Stimulated activated naive B cell treated with anti-CD40 and anti-IgM and Interleukin-4, amounts not matched to agents 10 μg/mL and 1 μg/mL and 100 μg/mL, for 72 hours (primary cell): Measurements from ENCODE around the gene GRID2.

Source experiments
- ATAC-seq, 2 donors: fragments of 150-1000 bp; cut with Tn5 transposase; replicated peaks; 2 replicates each; pipeline ENCODE4 v1.10.0; 2021; ENCODE audit warnings: moderate library complexity in 1 of 2
- DNase-seq: peaks from one replicate; pipeline ENCODE4 v3.0.0; 2021
- H3K27ac Mint-ChIP-seq: one replicate; pipeline ENCODE4 v1.8.0; 2022; ENCODE audit warnings: mild to moderate bottlenecking, mixed read lengths
- H3K27me3 Mint-ChIP-seq, 2 donors: one replicate each; pipeline ENCODE4 v1.8.0; 2022; ENCODE audit warnings: mixed read lengths in 2 of 2
- H3K36me3 Mint-ChIP-seq, 2 donors: one replicate each; pipeline ENCODE4 v1.8.0; 2022; ENCODE audit warnings: mixed read lengths in 2 of 2, mild to moderate bottlenecking in 1 of 2
- H3K4me1 Mint-ChIP-seq, 2 donors: one replicate each; pipeline ENCODE4 v1.8.0; 2022; ENCODE audit warnings: mixed read lengths in 2 of 2, mild to moderate bottlenecking in 1 of 2
- H3K4me3 Mint-ChIP-seq, 2 donors: one replicate each; pipeline ENCODE4 v1.8.0; 2022; ENCODE audit warnings: mild to moderate bottlenecking in 2 of 2, mixed read lengths in 2 of 2, moderate library complexity in 1 of 2
- H3K9me3 Mint-ChIP-seq, 2 donors: one replicate each; pipeline ENCODE4 v1.8.0; 2022; ENCODE audit warnings: mixed read lengths in 2 of 2, mild to moderate bottlenecking in 1 of 2

The GRID2 gene

GRCh38 chr4:92840880-92841279 lies 537.1 kb downstream of the GRID2 start:
- no peak for ATAC-seq
- no peak for DNase-seq
- Mint-ChIP-seq H3K36me3 (no peaks in the 10 kb centered on the region), H3K4me1 (no peaks in the 10 kb centered on the region), H3K27ac (no peak overlapping the region), H3K9me3 (peaks cover 1 to 4% of the 10 kb centered on the region in 2 donors), H3K27me3 (no peaks in the 10 kb centered on the region), H3K4me3 (no peak overlapping the region)

GRCh38 chr4:92843784-92844183 lies 540.0 kb downstream of the GRID2 start:
- H3K4me1 Mint-ChIP-seq, result no peaks in the 10 kb centered on the region

GRCh38 chr4:92847026-92847425 lies 543.3 kb downstream of the GRID2 start:
- Mint-ChIP-seq H3K27ac (no peak overlapping the region), H3K36me3 (no peaks in the 10 kb centered on the region), H3K9me3 (peaks cover 0 to 1% of the 10 kb centered on the region in 2 donors), H3K4me1 (no peaks in the 10 kb centered on the region), H3K27me3 (no peaks in the 10 kb centered on the region), H3K4me3 (no peak overlapping the region)
- DNase-seq (no peak), ATAC-seq (no peak)

More at GRCh38 chr4:92843784-92844183, 540.0 kb downstream of the GRID2 start:
- no peak for ATAC-seq
- Mint-ChIP-seq H3K27me3 (no peaks in the 10 kb centered on the region), H3K36me3 (no peaks in the 10 kb centered on the region), H3K27ac (no peak overlapping the region), H3K4me3 (no peak overlapping the region), H3K9me3 (peaks cover 3 to 4% of the 10 kb centered on the region in 2 donors)
- no peak for DNase-seq

- H3K4me3 Mint-ChIP-seq, result no peak overlapping the region
- no peaks in the 10 kb centered on the region for H3K4me1 Mint-ChIP-seq
- H3K9me3 Mint-ChIP-seq, result no peaks in the 10 kb centered on the region
- no peak overlapping the region for H3K27ac Mint-ChIP-seq
- DNase-seq (no peak), ATAC-seq (no peak)
- no peaks in the 10 kb centered on the region for H3K27me3 Mint-ChIP-seq
- H3K36me3 Mint-ChIP-seq, result no peaks in the 10 kb centered on the region
Measured at GRCh38 chr4:92862509-92862908, 558.7 kb downstream of the GRID2 start.

GRCh38 chr4:92864096-92864495 lies 560.3 kb downstream of the GRID2 start:
- H3K9me3 Mint-ChIP-seq, result no peaks in the 10 kb centered on the region
- no peaks in the 10 kb centered on the region for H3K4me1 Mint-ChIP-seq
- ATAC-seq (no peak), DNase-seq (no peak)
- no peaks in the 10 kb centered on the region for H3K36me3 Mint-ChIP-seq
- no peak overlapping the region for H3K27ac Mint-ChIP-seq
- H3K4me3 Mint-ChIP-seq, result no peak overlapping the region
- H3K27me3 Mint-ChIP-seq, result no peaks in the 10 kb centered on the region

GRCh38 chr4:92872604-92873003 lies 568.8 kb downstream of the GRID2 start:
- no peak overlapping the region for H3K4me3 Mint-ChIP-seq
- H3K27ac Mint-ChIP-seq, result no peak overlapping the region
- H3K27me3 Mint-ChIP-seq, result no peaks in the 10 kb centered on the region
- DNase-seq (no peak), ATAC-seq (no peak)
- H3K9me3 Mint-ChIP-seq, result no peaks in the 10 kb centered on the region
- H3K36me3 Mint-ChIP-seq, result no peaks in the 10 kb centered on the region
- no peaks in the 10 kb centered on the region for H3K4me1 Mint-ChIP-seq

- Mint-ChIP-seq H3K4me1 (no peaks in the 10 kb centered on the region), H3K36me3 (no peaks in the 10 kb centered on the region), H3K9me3 (peaks cover 4% of the 10 kb centered on the region in 2 donors), H3K27me3 (no peaks in the 10 kb centered on the region), H3K27ac (no peak overlapping the region), H3K4me3 (no peak overlapping the region)
- DNase-seq (no peak), ATAC-seq (no peak)
Measured at GRCh38 chr4:92885632-92886031, 581.9 kb downstream of the GRID2 start.

- Mint-ChIP-seq H3K36me3 (no peaks in the 10 kb centered on the region), H3K9me3 (peaks cover 1 to 4% of the 10 kb centered on the region in 2 donors), H3K27me3 (no peaks in the 10 kb centered on the region), H3K4me1 (no peaks in the 10 kb centered on the region), H3K27ac (no peak overlapping the region), H3K4me3 (no peak overlapping the region)
- no peak for ATAC-seq
- no peak for DNase-seq
Measured at GRCh38 chr4:92952426-92952825, 648.7 kb downstream of the GRID2 start.

- no peaks in the 10 kb centered on the region for H3K4me1 Mint-ChIP-seq
- DNase-seq (no peak), ATAC-seq (no peak)
- no peak overlapping the region for H3K27ac Mint-ChIP-seq
- no peaks in the 10 kb centered on the region for H3K36me3 Mint-ChIP-seq
- no peak overlapping the region for H3K4me3 Mint-ChIP-seq
- peaks cover 1 to 5% of the 10 kb centered on the region in 2 donors for H3K9me3 Mint-ChIP-seq
- H3K27me3 Mint-ChIP-seq, result no peaks in the 10 kb centered on the region
Measured at GRCh38 chr4:92952897-92953296, 649.1 kb downstream of the GRID2 start.

- no peaks in the 10 kb centered on the region for H3K4me1 Mint-ChIP-seq
- no peak for ATAC-seq
- no peak overlapping the region for H3K27ac Mint-ChIP-seq
- H3K4me3 Mint-ChIP-seq, result no peak overlapping the region
- no peaks in the 10 kb centered on the region for H3K36me3 Mint-ChIP-seq
- H3K9me3 Mint-ChIP-seq, result peaks cover 1 to 5% of the 10 kb centered on the region in 2 donors
- H3K27me3 Mint-ChIP-seq, result no peaks in the 10 kb centered on the region
- no peak for DNase-seq
Measured at GRCh38 chr4:92953462-92953861, 649.7 kb downstream of the GRID2 start.

- Mint-ChIP-seq H3K4me3 (no peak overlapping the region), H3K27me3 (no peaks in the 10 kb centered on the region), H3K4me1 (no peaks in the 10 kb centered on the region), H3K36me3 (no peaks in the 10 kb centered on the region), H3K9me3 (peaks cover 8% of the 10 kb centered on the region in 2 donors), H3K27ac (no peak overlapping the region)
- DNase-seq (no peak), ATAC-seq (no peak)
Measured at GRCh38 chr4:92961881-92962280, 658.1 kb downstream of the GRID2 start.

GRCh38 chr4:92962831-92963230 lies 659.1 kb downstream of the GRID2 start:
- Mint-ChIP-seq H3K4me3 (no peak overlapping the region), H3K9me3 (peaks cover 3 to 6% of the 10 kb centered on the region in 2 donors), H3K27me3 (no peaks in the 10 kb centered on the region), H3K36me3 (no peaks in the 10 kb centered on the region), H3K4me1 (no peaks in the 10 kb centered on the region), H3K27ac (no peak overlapping the region)
- DNase-seq (no peak), ATAC-seq (no peak)

GRCh38 chr4:92968556-92968955 lies 664.8 kb downstream of the GRID2 start:
- DNase-seq (no peak), ATAC-seq (no peak)
- Mint-ChIP-seq H3K4me3 (no peak overlapping the region), H3K9me3 (no peaks in the 10 kb centered on the region), H3K27ac (no peak overlapping the region), H3K27me3 (no peaks in the 10 kb centered on the region), H3K4me1 (no peaks in the 10 kb centered on the region), H3K36me3 (no peaks in the 10 kb centered on the region)

- Mint-ChIP-seq H3K27ac (no peak overlapping the region), H3K36me3 (no peaks in the 10 kb centered on the region), H3K4me3 (no peak overlapping the region), H3K9me3 (no peaks in the 10 kb centered on the region), H3K4me1 (no peaks in the 10 kb centered on the region), H3K27me3 (no peaks in the 10 kb centered on the region)
- no peak for ATAC-seq
- DNase-seq, result no peak
Measured at GRCh38 chr4:92968996-92969395, 665.2 kb downstream of the GRID2 start.

- Mint-ChIP-seq H3K9me3 (no peaks in the 10 kb centered on the region), H3K4me3 (no peak overlapping the region), H3K36me3 (no peaks in the 10 kb centered on the region), H3K27me3 (no peaks in the 10 kb centered on the region), H3K27ac (no peak overlapping the region), H3K4me1 (no peaks in the 10 kb centered on the region)
- no peak for ATAC-seq
- DNase-seq, result no peak
Measured at GRCh38 chr4:92969650-92970379, 666.0 kb downstream of the GRID2 start.

- no peaks in the 10 kb centered on the region for H3K4me1 Mint-ChIP-seq
- H3K9me3 Mint-ChIP-seq, result no peaks in the 10 kb centered on the region
- H3K36me3 Mint-ChIP-seq, result no peaks in the 10 kb centered on the region
- ATAC-seq (no peak), DNase-seq (no peak)
- no peak overlapping the region for H3K4me3 Mint-ChIP-seq
- H3K27me3 Mint-ChIP-seq, result no peaks in the 10 kb centered on the region
- H3K27ac Mint-ChIP-seq, result no peak overlapping the region
Measured at GRCh38 chr4:92970996-92971395, 667.2 kb downstream of the GRID2 start.
